COLO668 (cell line): ENCODE measurements around the gene BCL11A.

Experiments
- DNase-seq: peaks from one replicate; lab custom pipeline; 2025; ENCODE audit not compliant: unreplicated experiment; lab: John Stamatoyannopoulos, UW

BCL11A gene

GRCh38 chr2:60469536-60470317, 83.7 kb downstream of the BCL11A start:
- no peak for DNase-seq

GRCh38 chr2:60468382-60469085, 84.9 kb downstream of the BCL11A start:
- DNase-seq = no peak

GRCh38 chr2:60466161-60466702, 87.2 kb downstream of the BCL11A start:
- no peak for DNase-seq

GRCh38 chr2:60465736-60466135, 87.7 kb downstream of the BCL11A start:
- DNase-seq = no peak

- no peak for DNase-seq
These were observed 90.2 kb downstream of the BCL11A start for GRCh38 chr2:60463249-60463648.

- no peak for DNase-seq
These were observed 91.9 kb downstream of the BCL11A start for GRCh38 chr2:60461421-60462108.

GRCh38 chr2:60460577-60461420, 92.7 kb downstream of the BCL11A start:
- no peak for DNase-seq

- no peak for DNase-seq
These were observed 93.6 kb downstream of the BCL11A start for GRCh38 chr2:60459851-60460250.

GRCh38 chr2:60456115-60456770, 97.2 kb downstream of the BCL11A start:
- no peak for DNase-seq

- DNase-seq = no peak
These were observed 99.6 kb downstream of the BCL11A start for GRCh38 chr2:60453872-60454271.

- no peak for DNase-seq
These were observed 100.2 kb downstream of the BCL11A start for GRCh38 chr2:60453301-60453700.

- DNase-seq = no peak
These were observed 103.0 kb downstream of the BCL11A start for GRCh38 chr2:60450488-60450887.

GRCh38 chr2:60447943-60448342, 105.5 kb downstream of the BCL11A start:
- DNase-seq = no peak

GRCh38 chr2:60446413-60447267, 106.8 kb downstream of the BCL11A start:
- no peak for DNase-seq

GRCh38 chr2:60445684-60446179, 107.7 kb downstream of the BCL11A start:
- DNase-seq = no peak

- DNase-seq = no peak
These were observed 110.8 kb downstream of the BCL11A start for GRCh38 chr2:60442608-60443007.

- DNase-seq = no peak
These were observed 111.7 kb downstream of the BCL11A start for GRCh38 chr2:60441800-60442199.

GRCh38 chr2:60440767-60441163, 112.7 kb downstream of the BCL11A start:
- no peak for DNase-seq
